ENCODE measurements around the gene ARHGAP26. TPM values are rescaled to one million over a fixed set of nuclear protein-coding genes. Genes with fewer than 3 reads are reported as not detected.
A peak's percentile ranks its signal among the peaks of the same experiment; 100 is the strongest.

The ARHGAP26 gene
- polyA plus RNA-seq, 3 donors, result 26.5 to 56.8 (median 28.7) TPM

GRCh38 chr5:142814122-142814521, 43.9 kb downstream of the ARHGAP26 start:
- H3K36me3 Mint-ChIP-seq, result peaks cover 55 to 63% of the 10 kb centered on the region in 2 donors
- 52% methylated on average over 3 of the region's 3 CpGs for WGBS (ENCODE audit: insufficient coverage)
- peak overlapping the region in 1 of 2 donors; percentile 23 for H3K4me3 Mint-ChIP-seq
- Histone ChIP-seq H3K4me1 (ENCODE audit: control insufficient read depth in 1 of 2, insufficient read depth in 2 of 2, low read length in 2 of 2) (peaks cover 89 to 100% of the 10 kb centered on the region in 2 donors), H3K79me2 (ENCODE audit: insufficient read depth, low read length) (peaks cover 96% of the 10 kb centered on the region), H3K27ac (ENCODE audit: low read depth in 1 of 2, low read length in 2 of 2) (peak overlapping the region; percentile 18 to 79), H3K27me3 (ENCODE audit: control insufficient read depth in 2 of 2, insufficient read depth in 2 of 2, low read length in 2 of 2) (no peaks in the 10 kb centered on the region), H3K4me3 (replicated peaks in 1 of 3; ENCODE audit: low read depth in 2 of 3, low read length in 3 of 3) (peak overlapping the region in 1 of 3 experiments; percentile 11), H3K4me2 (replicated peaks; ENCODE audit: extremely low read depth, low read length, poor library complexity, severe bottlenecking) (peak overlapping the region; percentile 40), H2AFZ (ENCODE audit: insufficient read depth, low read depth, low read length, poor library complexity, severe bottlenecking) (no peak overlapping the region), H3K36me3 (replicated peaks in 1 of 2; ENCODE audit: control insufficient read depth in 1 of 2, insufficient read depth in 2 of 2, low read length in 2 of 2) (peaks cover 0 to 15% of the 10 kb centered on the region in 2 donors), H3K9me3 (replicated peaks in 1 of 2; ENCODE audit: control insufficient read depth in 1 of 2, insufficient read depth in 1 of 2, low read length in 2 of 2) (no peaks in the 10 kb centered on the region), H4K20me1 (ENCODE audit: insufficient read depth, low read length) (peaks cover 67% of the 10 kb centered on the region), H3K9ac (ENCODE audit: insufficient read depth, low read length, poor library complexity, severe bottlenecking) (no peak overlapping the region)
- H3K27ac Mint-ChIP-seq, result peak overlapping the region; percentile 31 to 97 (median 88)
- peaks cover 0 to 6% (median 0%) of the 10 kb centered on the region in 7 donors for H3K9me3 Mint-ChIP-seq
- peak in 1 of 3 donors; percentile 45 for DNase-seq
- peaks cover 0 to 4% (median 2%) of the 10 kb centered on the region in 3 donors for H3K27me3 Mint-ChIP-seq (ENCODE audit: low read depth in 3 of 3)
- intact Hi-C loops (cut with micrococcal nuclease), result no loop called here
- peaks cover 88% of the 10 kb centered on the region for H3K4me1 Mint-ChIP-seq
- TF ChIP-seq, protein P1, sequence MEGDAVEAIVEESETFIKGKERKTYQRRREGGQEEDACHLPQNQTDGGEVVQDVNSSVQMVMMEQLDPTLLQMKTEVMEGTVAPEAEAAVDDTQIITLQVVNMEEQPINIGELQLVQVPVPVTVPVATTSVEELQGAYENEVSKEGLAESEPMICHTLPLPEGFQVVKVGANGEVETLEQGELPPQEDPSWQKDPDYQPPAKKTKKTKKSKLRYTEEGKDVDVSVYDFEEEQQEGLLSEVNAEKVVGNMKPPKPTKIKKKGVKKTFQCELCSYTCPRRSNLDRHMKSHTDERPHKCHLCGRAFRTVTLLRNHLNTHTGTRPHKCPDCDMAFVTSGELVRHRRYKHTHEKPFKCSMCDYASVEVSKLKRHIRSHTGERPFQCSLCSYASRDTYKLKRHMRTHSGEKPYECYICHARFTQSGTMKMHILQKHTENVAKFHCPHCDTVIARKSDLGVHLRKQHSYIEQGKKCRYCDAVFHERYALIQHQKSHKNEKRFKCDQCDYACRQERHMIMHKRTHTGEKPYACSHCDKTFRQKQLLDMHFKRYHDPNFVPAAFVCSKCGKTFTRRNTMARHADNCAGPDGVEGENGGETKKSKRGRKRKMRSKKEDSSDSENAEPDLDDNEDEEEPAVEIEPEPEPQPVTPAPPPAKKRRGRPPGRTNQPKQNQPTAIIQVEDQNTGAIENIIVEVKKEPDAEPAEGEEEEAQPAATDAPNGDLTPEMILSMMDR (IDR thresholded peaks at IDR 0.05), result no peak

DNA sequence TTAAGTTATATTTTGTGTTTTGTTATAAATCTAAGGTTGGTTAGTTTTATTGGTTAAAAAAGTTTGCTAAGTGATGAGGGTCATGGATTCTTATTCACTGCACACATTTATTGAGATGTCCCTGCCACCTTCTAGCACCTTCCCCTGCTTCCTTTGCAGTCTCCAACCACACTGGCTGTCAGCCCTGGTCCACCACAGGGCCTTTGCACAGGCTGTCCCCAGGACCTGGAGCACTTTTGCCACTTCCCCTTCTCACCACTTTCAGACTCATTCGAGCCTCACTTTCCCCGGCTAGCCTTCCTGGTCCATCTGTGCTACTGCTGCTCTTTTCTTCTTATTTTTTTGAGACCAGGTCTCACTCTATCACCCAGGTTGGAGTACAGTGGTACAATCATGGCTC, 45.3 kb downstream of the ARHGAP26 start:
- Histone ChIP-seq H3K27me3 (ENCODE audit: control insufficient read depth in 2 of 2, insufficient read depth in 2 of 2, low read length in 2 of 2) (no peaks in the 10 kb centered on the region), H2AFZ (ENCODE audit: insufficient read depth, low read depth, low read length, poor library complexity, severe bottlenecking) (no peak overlapping the region), H3K79me2 (ENCODE audit: insufficient read depth, low read length) (peaks cover 96% of the 10 kb centered on the region), H4K20me1 (ENCODE audit: insufficient read depth, low read length) (peaks cover 78% of the 10 kb centered on the region), H3K9me3 (replicated peaks in 1 of 2; ENCODE audit: control insufficient read depth in 1 of 2, insufficient read depth in 1 of 2, low read length in 2 of 2) (no peaks in the 10 kb centered on the region), H3K4me2 (replicated peaks; ENCODE audit: extremely low read depth, low read length, poor library complexity, severe bottlenecking) (no peak overlapping the region), H3K36me3 (replicated peaks in 1 of 2; ENCODE audit: control insufficient read depth in 1 of 2, insufficient read depth in 2 of 2, low read length in 2 of 2) (peaks cover 0 to 15% of the 10 kb centered on the region in 2 donors), H3K4me1 (ENCODE audit: control insufficient read depth in 1 of 2, insufficient read depth in 2 of 2, low read length in 2 of 2) (peaks cover 79 to 96% of the 10 kb centered on the region in 2 donors), H3K4me3 (replicated peaks in 1 of 3; ENCODE audit: low read depth in 2 of 3, low read length in 3 of 3) (no peak overlapping the region), H3K9ac (ENCODE audit: insufficient read depth, low read length, poor library complexity, severe bottlenecking) (no peak overlapping the region), H3K27ac (ENCODE audit: low read depth in 1 of 2, low read length in 2 of 2) (no peak overlapping the region)
- peaks cover 82% of the 10 kb centered on the region for H3K4me1 Mint-ChIP-seq
- no peak for DNase-seq
- H3K4me3 Mint-ChIP-seq, result no peak overlapping the region
- peaks cover 0 to 4% (median 2%) of the 10 kb centered on the region in 3 donors for H3K27me3 Mint-ChIP-seq (ENCODE audit: low read depth in 3 of 3)
- TF ChIP-seq, protein P1 (IDR thresholded peaks at IDR 0.05), result no peak
- intact Hi-C loops (cut with micrococcal nuclease), result loop anchor here in 1 of 2 donors (5.0 kb wide), 1 partner anchor 43 kb away; the partner anchor contains the start of gene ARHGAP26
- peaks cover 0 to 5% (median 0%) of the 10 kb centered on the region in 7 donors for H3K9me3 Mint-ChIP-seq
- WGBS (ENCODE audit: insufficient coverage), result 78% methylated on average over 2 of the region's 2 CpGs
- peaks cover 49 to 57% of the 10 kb centered on the region in 2 donors for H3K36me3 Mint-ChIP-seq
- peak overlapping the region in 4 of 7 donors; percentile 50 to 81 (median 74) for H3K27ac Mint-ChIP-seq
